GM12878 (cell line): Measurements from ENCODE around the gene TTLL10. TPM values are rescaled to one million over a fixed set of nuclear protein-coding genes. Genes with fewer than 3 reads are reported as not detected.

Experiments used
- BACH1 ChIP-seq: fragments of 450-650 bp; IDR thresholded peaks from 2 replicates; pipeline ENCODE4 v1.6.1; 2017; ENCODE audit warnings: mild to moderate bottlenecking, borderline replicate concordance
- BCL11A ChIP-seq: IDR thresholded peaks from 2 replicates; pipeline ENCODE4 v1.6.1; 2011; ENCODE audit warnings: low read depth, low read length
- BHLHE40 ChIP-seq, 2 experiments: fragments of 450-650 bp in 1 of 2; IDR thresholded peaks; 2 replicates each; pipeline ENCODE4 v1.6.1; 2011 to 2017; ENCODE audit warnings: low read depth in 2 of 2, borderline replicate concordance in 1 of 2, improper control_type of control experiment in 1 of 2, low read length in 1 of 2, mild to moderate bottlenecking in 1 of 2
- EGR1 ChIP-seq, 2 experiments: IDR thresholded peaks; 1 replicate in 1 of 2; 2 replicates in 1 of 2; pipeline ENCODE4 v1.6.1; 2011 to 2012; ENCODE audit warnings: low read depth in 2 of 2, low read length in 2 of 2, borderline replicate concordance in 1 of 2, mild to moderate bottlenecking in 1 of 2, moderate library complexity in 1 of 2
- GABPA ChIP-seq: IDR thresholded peaks from 2 replicates; pipeline ENCODE4 v1.6.1; 2014; ENCODE audit warnings: antibody characterized with exemption, low read depth, mild to moderate bottlenecking, inconsistent platforms
- GATAD2B ChIP-seq: fragments of 450-650 bp; conservative IDR thresholded peaks from 2 replicates; pipeline ENCODE4 v1.6.1; 2017; ENCODE audit warnings: low read depth, mild to moderate bottlenecking, moderate library complexity
- IRF4 ChIP-seq: IDR thresholded peaks from 2 replicates; pipeline ENCODE4 v1.6.1; 2011; ENCODE audit warnings: low read depth, low read length
- KLF5 ChIP-seq: fragments of 450-650 bp; IDR thresholded peaks from 2 replicates; pipeline ENCODE4 v1.6.1; 2014; ENCODE audit warnings: mild to moderate bottlenecking; ENCODE audit not compliant: partially characterized antibody
- LARP7 ChIP-seq: fragments of 450-650 bp; IDR thresholded peaks from 2 replicates; pipeline ENCODE4 v1.6.1; 2017; ENCODE audit warnings: mild to moderate bottlenecking
- MEF2A ChIP-seq: IDR thresholded peaks from 2 replicates; pipeline ENCODE4 v1.6.1; 2011; ENCODE audit warnings: low read depth, mild to moderate bottlenecking, low read length, moderate library complexity; ENCODE audit not compliant: insufficient read depth
- POLR2A ChIP-seq: IDR thresholded peaks from 2 replicates; pipeline ENCODE4 v1.6.1; 2011; ENCODE audit warnings: low read depth, mild to moderate bottlenecking, low read length
- SMC3 ChIP-seq: IDR thresholded peaks from 2 replicates; pipeline ENCODE4 v1.6.1; 2011; ENCODE audit warnings: low read length, improper control_type of control experiment, borderline replicate concordance
- SP1 ChIP-seq: IDR thresholded peaks from one replicate; pipeline ENCODE4 v1.6.1; 2011; ENCODE audit warnings: low read depth, low read length
- TCF12 ChIP-seq: IDR thresholded peaks from 2 replicates; pipeline ENCODE4 v1.6.1; 2011; ENCODE audit warnings: low read depth, mild to moderate bottlenecking, low read length
- TCF3 ChIP-seq: IDR thresholded peaks from 2 replicates; pipeline ENCODE4 v1.6.1; 2012; ENCODE audit warnings: low read depth, mild to moderate bottlenecking, low read length, borderline replicate concordance; ENCODE audit not compliant: insufficient read depth
- TCF7 ChIP-seq: IDR thresholded peaks from 2 replicates; pipeline ENCODE4 v1.6.1; 2014; ENCODE audit warnings: antibody characterized with exemption, borderline replicate concordance
- polyA plus RNA-seq, 11 experiments: library from polyadenylated mRNA; depleted of rRNA in 4 of 11; unstranded in 6 of 11; stranded (reverse) in 5 of 11; fragments of >200 nt; fragmentation: Nextera tagmentation in 4 of 11; fragmentation: Illumina TruSeq in 1 of 11; extraction: Ambion mirVana in 4 of 11; extraction: Trizol in 1 of 11; gene quantifications; 1 replicate in 1 of 11; 2 replicates in 10 of 11; pipeline versions ENCODE4 v1.2.1 to v1.2.3, GENCODE V29; 2011 to 2016; ENCODE audit warnings: inconsistent platforms in 2 of 11, missing spikeins in 2 of 11, low read depth in 1 of 11
- total RNA-seq, 4 experiments: library from RNA; depleted of rRNA in 3 of 4; stranded (reverse); fragments of >200 nt in 3 of 4; fragmentation: Illumina TruSeq in 1 of 4; extraction: Trizol in 1 of 4; gene quantifications; 2 replicates each; pipeline versions ENCODE4 v1.2.1 to v1.2.3, GENCODE V29; 2013 to 2021
- TF ChIP-seq, protein P1 (sequence below): fragments of 450-650 bp; IDR thresholded peaks from 2 replicates; pipeline ENCODE4 v1.6.1; 2017; ENCODE audit warnings: mild to moderate bottlenecking, moderate library complexity
- TF ChIP-seq, protein P2 (sequence below): fragments of 450-650 bp; IDR thresholded peaks from 2 replicates; pipeline ENCODE4 v1.6.1; 2017; ENCODE audit warnings: mild to moderate bottlenecking, moderate library complexity
- TF ChIP-seq, protein P3 (sequence below): IDR thresholded peaks from 2 replicates; pipeline ENCODE4 v1.6.1; 2012; ENCODE audit warnings: low read depth, low read length, improper control_type of control experiment

TTLL10 gene
- total and polyA plus RNA-seq, 10 of the 15 experiments (the other 5 are each of a cell fraction or from before 2014, with no cell fraction given): not detected

DNA sequence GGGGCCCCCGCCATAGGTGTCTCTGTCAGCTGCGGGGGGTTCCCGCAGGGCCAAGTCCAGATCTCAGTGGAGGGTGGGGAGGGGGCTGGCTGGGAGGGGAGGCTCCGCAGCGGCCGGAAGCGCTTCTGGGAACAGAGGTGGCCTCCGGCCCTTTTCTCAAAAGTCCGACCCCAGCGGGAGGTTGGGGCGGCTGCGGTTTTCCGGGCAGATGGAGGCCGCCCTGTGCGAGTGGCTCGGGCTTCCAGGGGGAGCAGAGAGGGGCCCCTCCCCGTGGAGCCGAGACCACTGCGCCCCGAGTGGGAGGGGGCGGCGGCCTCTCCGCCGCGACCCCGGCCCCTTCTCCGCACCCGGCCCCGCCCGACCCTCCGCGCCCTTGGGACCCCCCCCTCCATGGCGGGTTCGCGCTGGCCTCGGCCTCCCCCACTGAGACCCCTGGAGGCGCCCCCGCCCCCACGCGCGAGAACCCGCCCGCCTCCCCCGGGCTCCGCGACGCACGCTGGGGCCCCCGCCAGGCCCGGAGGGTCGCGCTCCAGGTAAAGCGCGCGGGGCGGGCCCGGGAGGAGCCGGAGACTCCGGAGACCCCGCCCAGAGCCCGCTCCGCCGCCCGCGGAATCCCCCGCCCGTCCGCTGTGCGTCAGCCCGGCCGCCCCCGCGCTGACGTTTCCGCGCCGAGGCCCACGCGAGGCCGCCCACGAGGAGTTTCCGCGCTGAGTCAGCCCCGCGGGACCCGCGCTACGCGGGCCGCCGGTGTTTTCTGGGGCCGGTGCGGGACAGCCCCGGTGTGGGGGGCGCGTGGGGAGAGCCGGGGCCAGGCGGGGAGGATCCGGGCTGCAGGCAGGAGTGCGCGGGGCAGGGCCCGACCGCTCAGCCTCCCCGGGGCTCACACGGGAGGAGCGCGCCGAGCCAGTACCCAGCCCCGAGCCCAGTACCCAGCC, 27.5 kb downstream of the TTLL10 start (continued):
- TF ChIP-seq MEF2A (0 out of 2 replicates have a peak, but pooled peaks have one; percentile 47), TCF7 (no peak), KLF5 (peak; percentile 70), POLR2A (peak; percentile 17; the same call in 1 of the 2 replicates), GABPA (no peak), EGR1 (IDR thresholded peaks at IDR 0.05; ENCODE audit: borderline replicate concordance in 1 of 2, low read depth in 2 of 2, low read length in 2 of 2) (peak; percentile 23 to 99), TCF12 (peak; percentile 68), SMC3 (no peak), BCL11A (peak; percentile 64; the same call in 1 of the 2 replicates), IRF4 (no peak), TCF3 (0 out of 2 replicates have a peak, but pooled peaks have one; percentile 40), BACH1 (peak; percentile 100), SP1 (peak; percentile 57), BHLHE40 (IDR thresholded peaks at IDR 0.05; ENCODE audit: borderline replicate concordance in 1 of 2, low read depth in 2 of 2, low read length in 1 of 2) (peak; percentile 47 to 86; a peak in 3 of 4 replicates), GATAD2B (peak; percentile 100), LARP7 (peak; percentile 83; the same call in 1 of the 2 replicates)
- TF ChIP-seq, protein P1, sequence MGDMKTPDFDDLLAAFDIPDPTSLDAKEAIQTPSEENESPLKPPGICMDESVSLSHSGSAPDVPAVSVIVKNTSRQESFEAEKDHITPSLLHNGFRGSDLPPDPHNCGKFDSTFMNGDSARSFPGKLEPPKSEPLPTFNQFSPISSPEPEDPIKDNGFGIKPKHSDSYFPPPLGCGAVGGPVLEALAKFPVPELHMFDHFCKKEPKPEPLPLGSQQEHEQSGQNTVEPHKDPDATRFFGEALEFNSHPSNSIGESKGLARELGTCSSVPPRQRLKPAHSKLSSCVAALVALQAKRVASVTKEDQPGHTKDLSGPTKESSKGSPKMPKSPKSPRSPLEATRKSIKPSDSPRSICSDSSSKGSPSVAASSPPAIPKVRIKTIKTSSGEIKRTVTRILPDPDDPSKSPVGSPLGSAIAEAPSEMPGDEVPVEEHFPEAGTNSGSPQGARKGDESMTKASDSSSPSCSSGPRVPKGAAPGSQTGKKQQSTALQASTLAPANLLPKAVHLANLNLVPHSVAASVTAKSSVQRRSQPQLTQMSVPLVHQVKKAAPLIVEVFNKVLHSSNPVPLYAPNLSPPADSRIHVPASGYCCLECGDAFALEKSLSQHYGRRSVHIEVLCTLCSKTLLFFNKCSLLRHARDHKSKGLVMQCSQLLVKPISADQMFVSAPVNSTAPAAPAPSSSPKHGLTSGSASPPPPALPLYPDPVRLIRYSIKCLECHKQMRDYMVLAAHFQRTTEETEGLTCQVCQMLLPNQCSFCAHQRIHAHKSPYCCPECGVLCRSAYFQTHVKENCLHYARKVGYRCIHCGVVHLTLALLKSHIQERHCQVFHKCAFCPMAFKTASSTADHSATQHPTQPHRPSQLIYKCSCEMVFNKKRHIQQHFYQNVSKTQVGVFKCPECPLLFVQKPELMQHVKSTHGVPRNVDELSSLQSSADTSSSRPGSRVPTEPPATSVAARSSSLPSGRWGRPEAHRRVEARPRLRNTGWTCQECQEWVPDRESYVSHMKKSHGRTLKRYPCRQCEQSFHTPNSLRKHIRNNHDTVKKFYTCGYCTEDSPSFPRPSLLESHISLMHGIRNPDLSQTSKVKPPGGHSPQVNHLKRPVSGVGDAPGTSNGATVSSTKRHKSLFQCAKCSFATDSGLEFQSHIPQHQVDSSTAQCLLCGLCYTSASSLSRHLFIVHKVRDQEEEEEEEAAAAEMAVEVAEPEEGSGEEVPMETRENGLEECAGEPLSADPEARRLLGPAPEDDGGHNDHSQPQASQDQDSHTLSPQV: peak; percentile 79; the same call in 1 of the 2 replicates
- TF ChIP-seq, protein P2, sequence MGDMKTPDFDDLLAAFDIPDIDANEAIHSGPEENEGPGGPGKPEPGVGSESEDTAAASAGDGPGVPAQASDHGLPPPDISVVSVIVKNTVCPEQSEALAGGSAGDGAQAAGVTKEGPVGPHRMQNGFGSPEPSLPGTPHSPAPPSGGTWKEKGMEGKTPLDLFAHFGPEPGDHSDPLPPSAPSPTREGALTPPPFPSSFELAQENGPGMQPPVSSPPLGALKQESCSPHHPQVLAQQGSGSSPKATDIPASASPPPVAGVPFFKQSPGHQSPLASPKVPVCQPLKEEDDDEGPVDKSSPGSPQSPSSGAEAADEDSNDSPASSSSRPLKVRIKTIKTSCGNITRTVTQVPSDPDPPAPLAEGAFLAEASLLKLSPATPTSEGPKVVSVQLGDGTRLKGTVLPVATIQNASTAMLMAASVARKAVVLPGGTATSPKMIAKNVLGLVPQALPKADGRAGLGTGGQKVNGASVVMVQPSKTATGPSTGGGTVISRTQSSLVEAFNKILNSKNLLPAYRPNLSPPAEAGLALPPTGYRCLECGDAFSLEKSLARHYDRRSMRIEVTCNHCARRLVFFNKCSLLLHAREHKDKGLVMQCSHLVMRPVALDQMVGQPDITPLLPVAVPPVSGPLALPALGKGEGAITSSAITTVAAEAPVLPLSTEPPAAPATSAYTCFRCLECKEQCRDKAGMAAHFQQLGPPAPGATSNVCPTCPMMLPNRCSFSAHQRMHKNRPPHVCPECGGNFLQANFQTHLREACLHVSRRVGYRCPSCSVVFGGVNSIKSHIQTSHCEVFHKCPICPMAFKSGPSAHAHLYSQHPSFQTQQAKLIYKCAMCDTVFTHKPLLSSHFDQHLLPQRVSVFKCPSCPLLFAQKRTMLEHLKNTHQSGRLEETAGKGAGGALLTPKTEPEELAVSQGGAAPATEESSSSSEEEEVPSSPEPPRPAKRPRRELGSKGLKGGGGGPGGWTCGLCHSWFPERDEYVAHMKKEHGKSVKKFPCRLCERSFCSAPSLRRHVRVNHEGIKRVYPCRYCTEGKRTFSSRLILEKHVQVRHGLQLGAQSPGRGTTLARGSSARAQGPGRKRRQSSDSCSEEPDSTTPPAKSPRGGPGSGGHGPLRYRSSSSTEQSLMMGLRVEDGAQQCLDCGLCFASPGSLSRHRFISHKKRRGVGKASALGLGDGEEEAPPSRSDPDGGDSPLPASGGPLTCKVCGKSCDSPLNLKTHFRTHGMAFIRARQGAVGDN: peak; percentile 66
- TF ChIP-seq, protein P3, sequence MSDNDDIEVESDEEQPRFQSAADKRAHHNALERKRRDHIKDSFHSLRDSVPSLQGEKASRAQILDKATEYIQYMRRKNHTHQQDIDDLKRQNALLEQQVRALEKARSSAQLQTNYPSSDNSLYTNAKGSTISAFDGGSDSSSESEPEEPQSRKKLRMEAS: peak; percentile 29; the same call in 1 of the 2 replicates
